ENCODE measurements around the gene SSU72. TPM values are rescaled to one million over a fixed set of nuclear protein-coding genes. Genes with fewer than 3 reads are reported as not detected.
A peak's percentile ranks its signal among the peaks of the same experiment; 100 is the strongest.

The SSU72 gene
- 100 to 1,000 TPM in 3 of 4 donors, 10 to 100 TPM in 1; 95.7 to 130 (median 107) TPM for total RNA-seq

DNA sequence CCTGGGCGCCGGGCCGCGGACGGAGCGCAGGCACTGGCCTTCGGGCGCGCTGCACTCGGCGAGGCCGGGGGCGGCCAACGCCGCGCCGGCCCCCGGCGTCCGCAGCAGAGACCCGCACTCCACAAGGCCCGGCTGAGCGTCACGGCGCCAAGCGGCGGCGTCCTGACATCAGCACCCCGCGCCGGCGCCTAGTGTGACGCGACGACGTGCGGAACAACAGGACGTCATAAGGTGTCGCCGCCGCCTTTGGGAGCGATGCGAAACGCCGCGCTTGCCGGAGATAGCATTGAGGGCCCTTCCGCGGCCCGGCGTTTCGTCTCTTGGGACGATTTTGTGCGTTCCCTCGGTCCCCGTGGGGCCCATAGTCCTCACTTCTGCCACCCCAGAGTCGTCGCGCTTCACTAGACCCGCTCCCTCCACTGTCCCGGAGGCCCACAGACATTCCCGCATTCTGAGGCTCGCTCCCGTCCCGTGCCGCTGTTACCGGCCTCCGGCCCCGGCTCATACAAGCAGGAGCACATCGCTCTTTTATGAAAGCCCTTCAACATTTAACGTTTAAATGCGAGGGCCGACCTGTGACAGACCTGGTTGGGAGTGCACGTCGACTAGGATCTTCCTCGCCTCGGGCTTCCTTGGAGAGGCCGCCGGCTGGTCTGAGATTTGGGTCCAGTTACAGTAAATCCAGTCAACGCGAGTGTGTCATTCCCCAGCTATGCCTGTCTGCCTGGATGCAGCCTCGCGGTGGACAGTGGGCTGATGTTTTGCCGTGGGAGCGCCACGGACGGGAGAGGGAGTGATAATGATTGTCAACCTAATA lies at the start of gene SSU72:
TSS of gene SSU72 (minus strand) at position 143 of the 817 bp plus-strand sequence. CDS start 306 bp downstream, outside the sequence.
- TF ChIP-seq, protein P1, sequence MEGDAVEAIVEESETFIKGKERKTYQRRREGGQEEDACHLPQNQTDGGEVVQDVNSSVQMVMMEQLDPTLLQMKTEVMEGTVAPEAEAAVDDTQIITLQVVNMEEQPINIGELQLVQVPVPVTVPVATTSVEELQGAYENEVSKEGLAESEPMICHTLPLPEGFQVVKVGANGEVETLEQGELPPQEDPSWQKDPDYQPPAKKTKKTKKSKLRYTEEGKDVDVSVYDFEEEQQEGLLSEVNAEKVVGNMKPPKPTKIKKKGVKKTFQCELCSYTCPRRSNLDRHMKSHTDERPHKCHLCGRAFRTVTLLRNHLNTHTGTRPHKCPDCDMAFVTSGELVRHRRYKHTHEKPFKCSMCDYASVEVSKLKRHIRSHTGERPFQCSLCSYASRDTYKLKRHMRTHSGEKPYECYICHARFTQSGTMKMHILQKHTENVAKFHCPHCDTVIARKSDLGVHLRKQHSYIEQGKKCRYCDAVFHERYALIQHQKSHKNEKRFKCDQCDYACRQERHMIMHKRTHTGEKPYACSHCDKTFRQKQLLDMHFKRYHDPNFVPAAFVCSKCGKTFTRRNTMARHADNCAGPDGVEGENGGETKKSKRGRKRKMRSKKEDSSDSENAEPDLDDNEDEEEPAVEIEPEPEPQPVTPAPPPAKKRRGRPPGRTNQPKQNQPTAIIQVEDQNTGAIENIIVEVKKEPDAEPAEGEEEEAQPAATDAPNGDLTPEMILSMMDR (IDR thresholded peaks at IDR 0.05) = no peak
- DNase-seq (ENCODE audit: low spot score) = peak; percentile 84
- ATAC-seq (ENCODE audit: low FRiP score) = peak; percentile 93

DNA sequence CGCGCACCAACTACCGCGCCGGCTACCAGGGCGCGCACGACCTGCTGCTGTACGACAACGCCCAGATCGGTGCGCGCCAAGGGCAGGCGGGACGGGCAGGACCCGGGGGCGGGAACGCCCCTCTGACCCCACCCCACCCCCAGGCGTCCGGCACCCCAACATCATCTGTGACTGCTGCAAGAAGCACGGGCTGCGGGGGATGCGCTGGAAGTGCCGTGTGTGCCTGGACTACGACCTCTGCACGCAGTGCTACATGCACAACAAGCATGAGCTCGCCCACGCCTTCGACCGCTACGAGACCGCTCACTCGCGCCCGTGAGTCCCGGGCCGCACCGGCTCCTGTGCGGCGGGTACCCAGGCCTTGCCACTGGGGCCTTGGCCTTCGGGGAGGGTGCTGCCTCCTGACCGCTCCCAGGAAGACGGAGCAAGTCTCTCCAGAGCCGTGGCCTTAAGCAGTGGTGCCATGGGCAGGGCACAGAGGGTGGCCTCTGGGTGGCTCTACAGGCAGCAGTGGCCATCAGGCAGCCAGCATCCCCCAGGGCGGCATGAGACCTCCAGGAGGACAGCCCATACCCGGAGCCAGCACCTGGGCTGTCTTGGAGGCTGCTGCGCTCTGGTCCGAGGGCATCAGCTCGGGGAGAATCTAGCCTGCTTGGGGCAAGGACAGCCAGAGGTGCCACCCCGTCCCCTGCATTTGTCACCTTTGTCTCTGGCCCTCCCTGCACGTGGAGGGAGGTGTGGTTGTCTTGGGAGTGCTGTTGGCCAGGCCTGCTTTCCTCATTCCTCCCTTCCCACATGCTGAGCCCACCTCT lies 49.2 kb upstream of the SSU72 start:
- TF ChIP-seq, protein P1 (IDR thresholded peaks at IDR 0.05) = no peak
- DNase-seq (ENCODE audit: low spot score) = no peak
- ATAC-seq (ENCODE audit: low FRiP score) = no peak

DNA sequence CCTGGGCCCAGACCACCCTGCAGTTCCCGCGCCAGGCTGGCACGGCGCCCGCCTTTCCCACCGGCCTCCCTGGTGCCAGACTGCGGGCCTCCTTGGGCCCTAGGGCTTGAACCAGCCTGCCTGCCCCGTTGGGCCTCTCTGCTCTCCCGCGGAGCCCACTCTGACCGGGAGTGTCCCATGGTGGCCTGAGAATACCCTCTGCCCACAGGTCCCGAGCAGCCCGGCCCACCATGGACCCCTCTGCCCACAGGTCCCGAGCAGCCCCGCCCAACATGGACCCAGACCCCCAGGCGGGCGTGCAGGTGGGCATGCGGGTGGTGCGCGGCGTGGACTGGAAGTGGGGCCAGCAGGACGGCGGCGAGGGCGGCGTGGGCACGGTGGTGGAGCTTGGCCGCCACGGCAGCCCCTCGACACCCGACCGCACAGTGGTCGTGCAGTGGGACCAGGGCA lies 48.5 kb upstream of the SSU72 start:
- ATAC-seq (ENCODE audit: low FRiP score) (no peak), DNase-seq (ENCODE audit: low spot score) (no peak)
- TF ChIP-seq, protein P1 (IDR thresholded peaks at IDR 0.05) = no peak

DNA sequence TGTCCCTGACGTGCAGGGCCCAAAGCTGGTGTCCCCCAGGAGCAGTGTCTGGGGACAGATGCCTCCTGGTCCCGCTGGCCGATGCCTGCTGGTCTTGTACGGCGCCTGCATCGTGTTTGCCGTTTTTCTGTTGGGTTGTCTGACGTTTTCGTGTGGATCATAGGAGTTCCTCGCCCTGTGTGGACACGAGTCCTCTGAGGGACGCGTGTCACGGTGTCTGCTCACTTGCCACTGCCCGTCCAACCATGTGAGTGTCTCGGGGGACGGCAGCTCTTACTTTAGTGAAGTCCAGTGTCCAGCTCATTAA lies 48.1 kb upstream of the SSU72 start:
- ATAC-seq (ENCODE audit: low FRiP score) (no peak), DNase-seq (ENCODE audit: low spot score) (no peak)
- TF ChIP-seq, protein P1 (IDR thresholded peaks at IDR 0.05) = no peak

- DNase-seq (ENCODE audit: low spot score) (no peak), ATAC-seq (ENCODE audit: low FRiP score) (no peak)
- TF ChIP-seq, protein P1 (IDR thresholded peaks at IDR 0.05) = no peak
These were observed 47.5 kb upstream of the SSU72 start for GRCh38 chr1:1622010-1622787.

DNA sequence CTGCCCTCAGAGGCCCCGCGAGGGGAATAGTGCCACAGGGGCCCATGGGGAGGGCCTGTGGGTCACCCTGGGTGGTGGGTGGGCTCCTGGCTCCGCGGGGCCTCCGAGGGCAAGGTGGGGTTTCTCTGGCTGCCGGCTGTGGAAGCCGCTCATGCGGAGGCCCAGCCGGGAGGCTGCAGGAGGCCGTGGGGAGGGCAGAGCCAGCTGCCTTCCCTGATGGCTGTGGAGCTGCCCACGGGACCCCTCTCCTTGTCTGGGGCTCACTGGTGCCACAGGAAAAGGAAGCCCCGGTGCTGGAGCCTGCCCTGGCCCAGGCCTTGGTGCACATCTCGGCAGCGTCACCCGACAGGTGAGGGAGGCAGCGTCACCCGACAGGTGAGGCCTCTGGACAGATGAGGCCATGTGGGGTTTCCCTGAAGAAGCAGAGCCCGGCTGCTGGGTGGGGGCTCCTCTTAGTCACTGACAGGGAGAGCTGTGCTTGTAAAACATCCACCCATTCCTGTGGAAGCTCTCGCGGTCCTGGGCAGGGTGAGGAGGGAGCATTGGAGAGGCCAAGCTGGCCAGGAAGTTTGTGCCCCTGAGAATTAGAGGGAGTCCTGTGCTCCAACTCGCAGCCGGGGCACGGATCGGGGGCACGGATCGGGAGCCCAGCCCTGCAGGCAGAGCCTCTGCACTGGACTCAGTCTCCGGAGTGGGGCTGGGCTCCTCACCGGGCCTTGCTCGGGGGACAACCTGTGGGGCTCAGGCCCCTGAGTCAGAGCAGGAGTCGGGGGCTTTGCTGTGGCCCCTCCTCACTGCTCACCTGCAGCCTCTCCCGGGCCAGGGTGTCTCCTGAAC lies 46.7 kb upstream of the SSU72 start:
- TF ChIP-seq, protein P1 (IDR thresholded peaks at IDR 0.05) = no peak
- no peak for ATAC-seq (ENCODE audit: low FRiP score)
- no peak for DNase-seq (ENCODE audit: low spot score)

Data from omental fat pad (tissue), 4 donors.